Endodermal cell (in vitro differentiated cells): ENCODE measurements around the gene PER2. TPM values are rescaled to one million over a fixed set of nuclear protein-coding genes. Genes with fewer than 3 reads are reported as not detected.
"Not testable (repeated sequence)": the region's sequence is repeated elsewhere in the genome, so short reads cannot be mapped to it uniquely, and the experiment has no call there.

ENCODE experiments used
- DNase-seq: peaks from one replicate; pipeline ENCODE4 v3.0.0-alpha.2; 2017
- H3K27ac ChIP-seq: 2 replicates; pipeline ENCODE4 v1.5.1; 2013; ENCODE audit warnings: mild to moderate bottlenecking, low read depth, low read length, moderate library complexity
- H3K27me3 ChIP-seq: 2 replicates; pipeline ENCODE4 v1.6.1; 2013; ENCODE audit warnings: mild to moderate bottlenecking, low read length, moderate library complexity; ENCODE audit not compliant: insufficient read depth, control insufficient read depth, poor library complexity, severe bottlenecking
- H3K36me3 ChIP-seq: 2 replicates; pipeline ENCODE4 v1.7.0; 2013; ENCODE audit warnings: mild to moderate bottlenecking, low read length, moderate library complexity; ENCODE audit not compliant: control insufficient read depth, insufficient read depth
- H3K4me1 ChIP-seq: one replicate; pipeline ENCODE4 v1.7.0; 2013; ENCODE audit warnings: low read length; ENCODE audit not compliant: control insufficient read depth, insufficient read depth
- H3K4me3 ChIP-seq: 2 replicates; pipeline ENCODE4 v1.5.1; 2013; ENCODE audit warnings: mild to moderate bottlenecking, low read length, moderate library complexity
- H3K9ac ChIP-seq: 2 replicates; pipeline ENCODE4 v1.6.1; 2013; ENCODE audit warnings: mild to moderate bottlenecking, low read length, moderate library complexity; ENCODE audit not compliant: poor library complexity, severe bottlenecking; ENCODE audit errors: extremely low read depth
- H3K9me3 ChIP-seq: 2 replicates; pipeline ENCODE4 v1.6.1; 2013; ENCODE audit warnings: mild to moderate bottlenecking, low read length, moderate library complexity; ENCODE audit not compliant: control insufficient read depth
- H3K27ac Mint-ChIP-seq: 2 replicates; pipeline ENCODE4 v1.8.0; 2020; ENCODE audit warnings: mixed read lengths
- H3K27me3 Mint-ChIP-seq: 2 replicates; pipeline ENCODE4 v1.8.0; 2021; ENCODE audit warnings: mild to moderate bottlenecking, mixed read lengths; ENCODE audit not compliant: insufficient read depth
- H3K36me3 Mint-ChIP-seq: 2 replicates; pipeline ENCODE4 v1.8.0; 2020; ENCODE audit warnings: low read depth, mixed read lengths
- H3K4me1 Mint-ChIP-seq: 2 replicates; pipeline ENCODE4 v1.8.0; 2020; ENCODE audit warnings: mixed read lengths
- H3K4me3 Mint-ChIP-seq: 2 replicates; pipeline ENCODE4 v1.8.0; 2020; ENCODE audit warnings: mild to moderate bottlenecking, moderate library complexity, mixed read lengths
- H3K9me3 Mint-ChIP-seq: 2 replicates; pipeline ENCODE4 v1.8.0; 2020; ENCODE audit warnings: mild to moderate bottlenecking, mixed read lengths
- WGBS, 2 experiments: methylation state at CpG; one replicate each; pipeline versions ENCODE4 v1.1.5 to v1.1.7; 2013; ENCODE audit warnings: missing lambda C conversion rate in 2 of 2, mixed read lengths in 1 of 2; ENCODE audit not compliant: insufficient coverage in 1 of 2, insufficient read length in 1 of 2; 5-methylcytosine and 5-hydroxymethylcytosine counted together
- total RNA-seq, 2 donors: library from RNA; stranded (reverse); fragmentation: NEBNext Ultra II Directional in 1 of 2; extraction: Animal tissue kit (Norgen Biotek cat#: 25700) in 1 of 2; gene quantifications; 2 replicates in 1 of 2; 3 replicates in 1 of 2; pipeline ENCODE4 v1.2.1, GENCODE V29; 2021
- TF ChIP-seq, protein P1 (sequence below): fragments of 200-600 bp; sonication (generic); conservative IDR thresholded peaks from 2 replicates; pipeline ENCODE4 v1.5.0; 2021; ENCODE audit warnings: antibody characterized with exemption, mild to moderate bottlenecking

PER2 gene
- total RNA-seq, 2 donors from 2014 or later: 9.7 to 13.5 TPM

DNA sequence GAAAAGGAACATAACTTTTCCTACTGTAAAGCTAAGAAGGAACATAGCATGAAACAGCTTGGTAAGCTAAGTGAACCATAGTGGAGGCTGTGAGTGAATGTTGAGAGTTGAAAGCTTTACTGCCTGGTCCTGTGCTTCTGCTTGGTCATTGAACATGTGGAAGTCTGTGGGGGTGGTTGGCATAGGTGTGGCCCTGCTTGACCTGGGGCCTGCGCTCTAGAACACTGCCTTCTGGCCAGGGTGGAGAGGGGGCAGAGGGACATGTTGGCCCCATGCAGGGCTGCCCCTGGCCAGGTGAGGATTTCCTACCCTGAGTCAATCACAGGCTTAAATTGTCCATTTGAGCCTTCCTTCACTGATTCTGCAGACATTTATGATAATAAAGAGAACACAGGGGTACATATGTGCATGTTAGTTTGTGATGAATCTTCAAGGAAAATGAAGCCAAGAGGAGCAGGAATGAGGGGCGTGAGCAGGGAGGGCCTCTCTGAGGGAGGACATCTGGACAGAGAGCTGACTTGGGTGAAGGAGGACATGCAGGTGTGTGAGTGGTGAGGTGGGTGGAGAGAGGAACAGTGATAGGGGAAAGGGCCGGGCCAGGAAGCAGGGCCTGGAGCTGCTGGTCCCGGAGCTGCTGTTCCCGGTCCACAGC lies 48.5 kb upstream of the PER2 start:
- H3K9me3 Mint-ChIP-seq: no peaks in the 10 kb centered on the region
- DNase-seq: no peak

GRCh38 chr2:238336151-238336550 lies 47.7 kb upstream of the PER2 start:
- Histone ChIP-seq H3K27ac (no peak overlapping the region), H3K36me3 (peaks cover 33% of the 10 kb centered on the region), H3K9me3 (no peaks in the 10 kb centered on the region), H3K4me1 (no peaks in the 10 kb centered on the region), H3K27me3 (no peaks in the 10 kb centered on the region), H3K9ac (no peak overlapping the region), H3K4me3 (no peak overlapping the region)
- 95 to 100% methylated on average over 1 to 2 of the region's 2 CpGs for WGBS, 2 experiments
- Mint-ChIP-seq H3K9me3 (no peaks in the 10 kb centered on the region), H3K27ac (no peak overlapping the region), H3K27me3 (no peaks in the 10 kb centered on the region), H3K4me1 (peaks cover 3% of the 10 kb centered on the region), H3K36me3 (peaks cover 17% of the 10 kb centered on the region), H3K4me3 (no peak overlapping the region)
- no peak for DNase-seq
- TF ChIP-seq, protein P1, sequence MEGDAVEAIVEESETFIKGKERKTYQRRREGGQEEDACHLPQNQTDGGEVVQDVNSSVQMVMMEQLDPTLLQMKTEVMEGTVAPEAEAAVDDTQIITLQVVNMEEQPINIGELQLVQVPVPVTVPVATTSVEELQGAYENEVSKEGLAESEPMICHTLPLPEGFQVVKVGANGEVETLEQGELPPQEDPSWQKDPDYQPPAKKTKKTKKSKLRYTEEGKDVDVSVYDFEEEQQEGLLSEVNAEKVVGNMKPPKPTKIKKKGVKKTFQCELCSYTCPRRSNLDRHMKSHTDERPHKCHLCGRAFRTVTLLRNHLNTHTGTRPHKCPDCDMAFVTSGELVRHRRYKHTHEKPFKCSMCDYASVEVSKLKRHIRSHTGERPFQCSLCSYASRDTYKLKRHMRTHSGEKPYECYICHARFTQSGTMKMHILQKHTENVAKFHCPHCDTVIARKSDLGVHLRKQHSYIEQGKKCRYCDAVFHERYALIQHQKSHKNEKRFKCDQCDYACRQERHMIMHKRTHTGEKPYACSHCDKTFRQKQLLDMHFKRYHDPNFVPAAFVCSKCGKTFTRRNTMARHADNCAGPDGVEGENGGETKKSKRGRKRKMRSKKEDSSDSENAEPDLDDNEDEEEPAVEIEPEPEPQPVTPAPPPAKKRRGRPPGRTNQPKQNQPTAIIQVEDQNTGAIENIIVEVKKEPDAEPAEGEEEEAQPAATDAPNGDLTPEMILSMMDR: no peak

More for the DNA sequence above, 48.5 kb upstream of the PER2 start:
- Mint-ChIP-seq H3K27me3 (no peaks in the 10 kb centered on the region), H3K4me3 (no peak overlapping the region), H3K36me3 (peaks cover 17% of the 10 kb centered on the region), H3K4me1 (peaks cover 3% of the 10 kb centered on the region), H3K27ac (no peak overlapping the region)
- Histone ChIP-seq H3K9me3 (no peaks in the 10 kb centered on the region), H3K36me3 (peaks cover 33% of the 10 kb centered on the region), H3K27ac (no peak overlapping the region), H3K9ac (no peak overlapping the region), H3K27me3 (no peaks in the 10 kb centered on the region), H3K4me1 (no peaks in the 10 kb centered on the region), H3K4me3 (no peak overlapping the region)
- TF ChIP-seq, protein P1: no peak
- 96 to 97% methylated on average over 3 to 5 of the region's 5 CpGs for WGBS, 2 experiments

GRCh38 chr2:238335591-238335990 lies 47.2 kb upstream of the PER2 start:
- H3K27me3 ChIP-seq, DNase-seq, H3K9me3 ChIP-seq, H3K4me1 Mint-ChIP-seq, H3K27me3 Mint-ChIP-seq, H3K9ac ChIP-seq, H3K27ac Mint-ChIP-seq, H3K4me1 ChIP-seq, H3K4me3 Mint-ChIP-seq, H3K4me3 ChIP-seq, H3K27ac ChIP-seq, H3K9me3 Mint-ChIP-seq: not testable (repeated sequence)
- H3K36me3 Mint-ChIP-seq: peaks cover 17% of the 10 kb centered on the region
- WGBS, 2 experiments: 94 to 96% methylated on average over 2 to 6 of the region's 8 CpGs
- peaks cover 35% of the 10 kb centered on the region for H3K36me3 ChIP-seq

GRCh38 chr2:238334885-238335284 lies 46.5 kb upstream of the PER2 start:
- no peak overlapping the region for H3K4me3 ChIP-seq
- H3K9ac ChIP-seq: no peak overlapping the region
- H3K27me3 ChIP-seq: no peaks in the 10 kb centered on the region
- TF ChIP-seq, protein P1: no peak
- H3K36me3 ChIP-seq: peaks cover 39% of the 10 kb centered on the region
- Mint-ChIP-seq H3K9me3 (no peaks in the 10 kb centered on the region), H3K27me3 (no peaks in the 10 kb centered on the region), H3K36me3 (peaks cover 18% of the 10 kb centered on the region), H3K4me3 (no peak overlapping the region), H3K27ac (no peak overlapping the region), H3K4me1 (peaks cover 3% of the 10 kb centered on the region)
- no peak overlapping the region for H3K27ac ChIP-seq
- H3K9me3 ChIP-seq: no peaks in the 10 kb centered on the region
- no peaks in the 10 kb centered on the region for H3K4me1 ChIP-seq
- 93 to 94% methylated on average over 5 to 6 of the region's 6 CpGs for WGBS, 2 experiments
- no peak for DNase-seq
